Right lobe of liver (tissue), 6 donors: ENCODE results near the gene FCGBP. TPM values are rescaled to one million over a fixed set of nuclear protein-coding genes. Genes with fewer than 3 reads are reported as not detected.
"Not testable (repeated sequence)": the region's sequence is repeated elsewhere in the genome, so short reads cannot be mapped to it uniquely, and the experiment has no call there.

Source experiments
- ATAC-seq, 4 donors: fragments of 200-7000 bp; cut with Tn5 transposase; one replicate each; pipeline ENCODE4 v1.9.1; 2020; ENCODE audit warnings: mild to moderate bottlenecking in 4 of 4, moderate library complexity in 4 of 4
- DNase-seq, 3 donors: peaks; one replicate each; pipeline ENCODE4 v3.0.0-alpha.2; 2020
- H3K27ac ChIP-seq, 3 donors: fragments of 200-600 bp; one replicate each; pipeline ENCODE4 v1.8.0; 2022
- H3K27me3 ChIP-seq, 2 donors: fragments of 200-600 bp; one replicate each; pipeline ENCODE4 v1.8.0; 2022
- H3K36me3 ChIP-seq, 4 donors: fragments of 200-600 bp; sonication (generic) in 1 of 4; one replicate each; pipeline versions ENCODE4 v1.5.1 to v1.8.0; 2017 to 2022; ENCODE audit warnings: control low read depth in 1 of 4
- H3K4me1 ChIP-seq, 4 donors: fragments of 200-600 bp; sonication (generic) in 1 of 4; one replicate each; pipeline versions ENCODE4 v1.5.1 to v1.8.0; 2017 to 2022; ENCODE audit warnings: control low read depth in 1 of 4
- H3K4me3 ChIP-seq, 3 donors: fragments of 200-600 bp; one replicate each; pipeline ENCODE4 v1.8.0; 2022
- H3K9me3 ChIP-seq, 4 donors: fragments of 200-600 bp; sonication (generic) in 1 of 4; one replicate each; pipeline versions ENCODE4 v1.5.1 to v1.8.0; 2017 to 2022; ENCODE audit warnings: control low read depth in 1 of 4
- POLR2A ChIP-seq: fragments of 450-650 bp; IDR thresholded peaks from one replicate; pipeline ENCODE4 v1.6.1; 2017; ENCODE audit warnings: antibody characterized with exemption, mild to moderate bottlenecking
- WGBS: methylation state at CpG from one replicate; pipeline ENCODE4 v1.1.6; 2018; ENCODE audit warnings: low coverage, low lambda C conversion rate; ENCODE audit not compliant: insufficient coverage; ENCODE audit errors: missing lambda C conversion rate; 5-methylcytosine and 5-hydroxymethylcytosine counted together
- intact Hi-C, 2 donors: fragments of 100-400 bp; cut with DNase I; formaldehyde crosslinking; loops; one replicate each; pipeline versions ENCODE4 v1.11.2 to v1.14.1; 2022
- total RNA-seq, 6 experiments: library from RNA; depleted of rRNA in 2 of 6; stranded (reverse); fragments of >200 nt in 2 of 6; fragmentation: NEBNext Ultra II Directional in 3 of 6; extraction: Animal tissue kit (Norgen Biotek cat#: 25700) in 3 of 6; gene quantifications; one replicate each; pipeline versions ENCODE4 v1.1.0 to v1.2.4, GENCODE V29; 2016 to 2023
- TF ChIP-seq, protein P1 (sequence below), 4 donors: fragments of 200-600 bp in 3 of 4; fragments of 450-650 bp in 1 of 4; IDR thresholded peaks; one replicate each; pipeline versions ENCODE4 v1.5.1 to v1.8.0; 2016 to 2022; ENCODE audit warnings: antibody characterized with exemption in 4 of 4, mild to moderate bottlenecking in 2 of 4
- donor health status: DM: no; HTN: yes; CAD: no.
- donor health status: DM: no; HTN: no; CAD: no.
- donor health status: DM: no; HTN: no; CAD: no.
- donor health status: DM: no; HTN: yes; CAD: no.
- donor health status: DM: no; HTN: yes; CAD: no.

Gene FCGBP
- total RNA-seq, 6 experiments from 2014 or later: 3.8 to 31.6 (median 3.9) TPM

DNA sequence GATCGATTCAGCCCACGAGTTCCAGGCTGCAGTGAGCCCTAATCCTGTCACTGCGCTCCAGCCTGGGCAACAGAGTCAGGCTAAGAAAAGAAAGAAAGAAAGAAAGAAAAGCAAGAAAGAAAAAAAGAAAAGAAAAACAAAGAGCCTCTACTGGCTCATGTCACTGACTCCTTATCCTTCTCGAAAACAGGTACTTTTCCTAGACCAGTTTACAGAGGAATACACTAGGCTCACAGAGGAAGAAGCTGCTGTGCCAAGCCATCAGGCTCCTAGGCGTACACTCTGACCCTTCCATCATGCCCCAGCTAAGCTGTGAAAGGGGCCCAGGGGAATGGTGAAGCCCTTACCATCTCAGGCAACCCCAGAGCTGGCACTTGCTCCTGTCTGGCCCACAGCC lies 41.9 kb downstream of the FCGBP start:
- H3K4me1 ChIP-seq, ATAC-seq, H3K9me3 ChIP-seq, H3K27ac ChIP-seq, H3K4me3 ChIP-seq, H3K27me3 ChIP-seq, intact Hi-C loops, H3K36me3 ChIP-seq: not testable (repeated sequence)
- peak in 1 of 3 donors; percentile 9 for DNase-seq
- 60% methylated on average over 5 of the region's 5 CpGs for WGBS

DNA sequence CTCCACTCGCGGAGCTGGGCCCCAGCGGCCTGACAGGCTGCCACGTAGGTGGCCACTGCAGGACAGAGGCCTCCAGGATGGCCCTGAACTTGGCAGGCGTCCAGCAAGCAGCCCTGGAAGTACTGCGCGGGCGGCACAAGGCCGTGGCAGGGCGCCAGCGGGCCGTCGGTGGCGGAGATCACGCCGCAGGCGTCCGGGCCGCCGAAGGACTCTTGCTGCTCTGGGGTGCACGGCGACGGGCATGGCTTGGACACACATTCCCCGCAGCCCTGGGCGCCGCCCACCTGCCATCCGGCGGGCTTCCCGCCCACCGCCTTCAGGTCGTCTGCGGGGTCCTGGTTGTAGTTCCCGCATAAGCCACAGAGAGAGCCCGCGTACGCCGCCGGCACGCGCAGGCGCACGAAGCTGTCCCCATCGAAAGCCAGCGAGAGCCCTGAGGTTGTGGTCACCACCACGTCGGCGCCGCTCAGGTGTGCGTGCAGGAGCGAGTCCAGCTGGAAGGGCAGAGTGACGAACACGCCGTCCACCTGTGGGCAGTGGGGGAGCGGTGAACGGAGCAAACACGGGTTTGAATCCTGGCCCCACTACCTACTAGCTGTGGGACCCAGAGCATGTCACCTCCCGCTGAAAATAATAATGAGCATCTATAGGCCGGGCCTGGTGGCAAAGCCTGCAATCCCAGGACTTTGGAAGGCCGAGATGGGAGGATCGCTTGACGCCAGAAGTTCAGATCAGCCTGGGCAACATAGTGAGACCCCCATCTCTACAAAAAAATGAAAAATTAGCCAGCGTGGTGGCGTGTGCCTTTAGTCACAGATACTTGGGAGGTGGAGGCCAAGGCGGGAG lies 42.6 kb downstream of the FCGBP start:
- H3K9me3 ChIP-seq, H3K36me3 ChIP-seq, H3K4me1 ChIP-seq, intact Hi-C loops, H3K4me3 ChIP-seq, H3K27ac ChIP-seq, H3K27me3 ChIP-seq: not testable (repeated sequence)
- ATAC-seq (peak; percentile 28 to 42 (median 34)), DNase-seq (peak in 2 of 3 donors; percentile 42 to 51)
- 72% methylated on average over 33 of the region's 64 CpGs for WGBS

DNA sequence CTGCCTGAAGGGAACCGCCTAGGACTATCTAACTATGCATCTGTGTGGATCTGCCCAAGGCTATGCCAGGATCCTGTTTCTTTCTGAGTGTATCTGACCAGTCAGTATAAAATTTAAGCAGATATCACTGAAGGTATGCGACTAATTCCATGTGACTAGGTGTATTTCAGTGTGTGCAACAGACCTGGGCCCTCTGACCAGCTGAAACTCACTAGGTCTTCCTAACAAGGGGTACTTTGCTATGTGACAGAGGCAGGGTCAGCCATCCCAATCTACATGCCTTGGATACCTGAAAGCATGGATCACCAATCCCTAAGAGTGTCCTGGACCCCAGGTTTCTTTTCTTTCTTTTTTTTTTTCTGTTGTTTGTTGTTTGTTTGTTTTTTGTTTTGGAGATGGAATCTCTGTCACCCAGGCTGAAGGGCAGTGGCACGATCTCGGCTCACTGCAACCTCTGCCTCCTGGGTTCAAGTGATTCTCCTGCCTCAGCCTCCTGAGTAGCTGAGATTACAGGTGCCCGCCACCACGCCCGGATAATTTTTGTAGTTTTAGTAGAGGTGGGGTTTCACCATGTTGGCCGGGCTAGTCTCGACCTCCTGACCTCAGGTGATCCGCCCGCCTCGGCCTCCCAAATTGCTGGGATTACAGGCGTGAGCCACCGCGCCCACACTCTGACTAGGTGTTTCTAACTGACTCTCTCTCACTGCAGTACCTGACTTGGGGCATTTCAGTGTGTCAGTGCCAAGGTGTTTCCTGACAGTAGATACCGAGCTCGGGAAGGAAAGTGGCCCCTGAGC lies 43.5 kb downstream of the FCGBP start:
- WGBS: 84% methylated on average over 17 of the region's 17 CpGs
- H3K36me3 ChIP-seq: no peaks in the 10 kb centered on the region
- ATAC-seq: no peak
- no peaks in the 10 kb centered on the region for H3K4me1 ChIP-seq
- no peaks in the 10 kb centered on the region for H3K27me3 ChIP-seq
- no peak overlapping the region for H3K27ac ChIP-seq
- intact Hi-C loops: no loop called here
- no peaks in the 10 kb centered on the region for H3K9me3 ChIP-seq
- TF ChIP-seq, protein P1, sequence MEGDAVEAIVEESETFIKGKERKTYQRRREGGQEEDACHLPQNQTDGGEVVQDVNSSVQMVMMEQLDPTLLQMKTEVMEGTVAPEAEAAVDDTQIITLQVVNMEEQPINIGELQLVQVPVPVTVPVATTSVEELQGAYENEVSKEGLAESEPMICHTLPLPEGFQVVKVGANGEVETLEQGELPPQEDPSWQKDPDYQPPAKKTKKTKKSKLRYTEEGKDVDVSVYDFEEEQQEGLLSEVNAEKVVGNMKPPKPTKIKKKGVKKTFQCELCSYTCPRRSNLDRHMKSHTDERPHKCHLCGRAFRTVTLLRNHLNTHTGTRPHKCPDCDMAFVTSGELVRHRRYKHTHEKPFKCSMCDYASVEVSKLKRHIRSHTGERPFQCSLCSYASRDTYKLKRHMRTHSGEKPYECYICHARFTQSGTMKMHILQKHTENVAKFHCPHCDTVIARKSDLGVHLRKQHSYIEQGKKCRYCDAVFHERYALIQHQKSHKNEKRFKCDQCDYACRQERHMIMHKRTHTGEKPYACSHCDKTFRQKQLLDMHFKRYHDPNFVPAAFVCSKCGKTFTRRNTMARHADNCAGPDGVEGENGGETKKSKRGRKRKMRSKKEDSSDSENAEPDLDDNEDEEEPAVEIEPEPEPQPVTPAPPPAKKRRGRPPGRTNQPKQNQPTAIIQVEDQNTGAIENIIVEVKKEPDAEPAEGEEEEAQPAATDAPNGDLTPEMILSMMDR (IDR thresholded peaks at IDR 0.05): no peak
- TF ChIP-seq POLR2A: no peak
- peak in 1 of 3 donors; percentile 42 for DNase-seq
- no peak overlapping the region for H3K4me3 ChIP-seq

DNA sequence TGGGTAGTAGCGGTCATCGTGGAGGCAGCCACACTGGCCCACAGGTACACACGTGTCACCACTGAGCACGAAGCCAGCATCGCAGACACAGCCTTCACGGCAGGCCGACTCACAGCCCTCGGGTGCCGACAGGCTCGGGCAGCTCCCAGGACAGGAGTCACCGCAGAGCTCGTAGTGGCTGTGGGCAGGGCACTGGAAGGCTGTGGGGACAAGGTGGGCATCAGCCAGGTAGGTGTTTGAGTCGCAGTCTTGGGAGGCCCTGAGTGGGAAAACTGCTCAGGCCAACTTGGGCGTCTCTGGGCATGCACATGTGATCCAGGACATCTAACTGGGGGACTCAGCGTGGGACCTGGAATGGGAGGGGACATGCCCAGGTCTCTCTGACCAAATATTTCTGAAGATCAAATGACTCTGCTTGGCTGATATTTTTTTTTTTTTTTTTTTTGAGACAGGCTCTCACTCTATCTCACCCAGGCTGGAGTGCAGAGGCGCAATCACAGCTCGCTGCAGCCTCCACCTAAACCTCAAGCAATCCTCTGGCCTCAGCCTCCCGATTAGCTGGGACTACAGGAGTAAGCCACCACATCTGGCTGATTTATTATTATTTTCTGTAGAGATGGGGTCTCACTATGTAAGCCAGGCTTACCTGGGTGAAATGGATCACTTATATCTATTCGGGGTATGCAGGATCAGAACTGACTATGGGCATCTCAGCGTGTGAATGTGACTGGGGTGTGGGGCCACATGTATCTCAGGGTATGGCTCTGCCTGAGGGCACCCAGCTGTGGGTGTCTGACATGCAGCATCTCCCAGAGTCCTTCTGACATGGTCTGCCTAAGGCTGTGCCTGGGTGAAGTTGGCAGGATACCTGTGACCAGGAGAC lies 44.3 kb downstream of the FCGBP start:
- H3K4me3 ChIP-seq, H3K27ac ChIP-seq, H3K9me3 ChIP-seq, ATAC-seq, H3K4me1 ChIP-seq, H3K36me3 ChIP-seq, H3K27me3 ChIP-seq, intact Hi-C loops: not testable (repeated sequence)
- 98% methylated on average over 6 of the region's 20 CpGs for WGBS
- DNase-seq: peak in 1 of 3 donors; percentile 45

DNA sequence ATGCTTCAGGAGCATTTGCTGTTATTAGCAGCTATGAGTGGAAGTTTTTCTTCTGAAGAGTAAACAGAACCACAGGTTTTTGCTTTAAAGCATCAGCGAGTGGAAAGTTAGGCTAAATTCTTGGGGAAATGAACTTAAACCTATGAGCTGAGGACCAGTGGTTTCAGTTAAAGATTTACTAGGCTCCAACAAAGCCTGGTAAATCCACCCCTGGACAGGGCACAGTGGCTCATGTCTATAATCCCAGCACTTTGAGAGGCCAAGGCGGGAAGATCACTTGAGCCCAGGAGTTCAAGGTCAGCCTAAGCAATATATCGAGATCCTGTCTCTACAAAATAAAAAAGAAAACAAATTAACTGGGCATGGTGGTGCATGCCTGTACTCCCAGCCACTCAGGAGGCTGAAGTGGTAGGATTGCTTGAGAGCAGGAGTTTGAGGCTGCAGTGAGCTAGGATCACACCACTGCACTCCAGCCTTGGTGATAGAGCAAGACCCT lies 46.9 kb downstream of the FCGBP start:
- intact Hi-C loops, H3K27ac ChIP-seq, H3K36me3 ChIP-seq, DNase-seq, H3K9me3 ChIP-seq, H3K4me3 ChIP-seq, H3K27me3 ChIP-seq, H3K4me1 ChIP-seq: not testable (repeated sequence)
- WGBS: 11% methylated on average over 2 of the region's 3 CpGs
- peak; percentile 23 to 77 (median 62) for ATAC-seq

DNA sequence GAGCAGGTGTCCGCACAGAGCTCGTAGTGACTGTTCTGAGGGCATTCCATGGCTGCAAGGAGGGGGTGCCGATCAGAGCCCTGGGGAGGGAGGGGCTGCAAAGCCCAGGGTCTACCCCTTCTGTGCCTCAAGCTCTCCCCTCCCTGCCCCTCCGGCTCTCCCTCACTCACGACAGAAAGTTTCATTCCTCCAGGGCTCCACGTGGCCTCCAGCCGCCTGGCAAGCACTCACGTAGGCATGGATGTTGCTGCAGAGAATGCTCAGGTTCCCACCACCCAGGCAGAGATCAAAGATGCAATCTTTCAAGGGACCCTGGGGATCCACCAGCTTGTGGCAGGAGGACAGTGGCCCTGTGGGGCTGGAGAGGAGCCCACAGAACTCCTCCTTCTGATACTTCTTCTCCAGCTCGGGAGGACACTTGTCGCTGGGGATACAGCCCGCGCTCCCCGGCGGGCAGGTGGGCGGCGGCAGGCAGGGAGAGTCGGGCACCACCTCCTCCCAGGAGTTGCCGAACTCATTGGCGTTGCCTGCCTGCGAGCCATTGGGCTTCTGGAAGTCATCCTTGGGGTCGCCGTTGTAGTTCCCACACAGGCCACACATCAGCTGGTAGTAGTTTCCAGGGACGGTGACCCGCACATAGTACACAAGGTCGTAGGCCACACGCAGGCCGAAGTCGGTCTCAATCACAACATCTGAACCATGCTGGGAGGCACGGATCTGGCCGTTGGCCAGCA lies 48.4 kb downstream of the FCGBP start:
- intact Hi-C loops, H3K9me3 ChIP-seq, H3K36me3 ChIP-seq, DNase-seq, ATAC-seq, H3K4me1 ChIP-seq, H3K27me3 ChIP-seq, H3K27ac ChIP-seq, H3K4me3 ChIP-seq: not testable (repeated sequence)
- WGBS: 100% methylated on average over 2 of the region's 30 CpGs

DNA sequence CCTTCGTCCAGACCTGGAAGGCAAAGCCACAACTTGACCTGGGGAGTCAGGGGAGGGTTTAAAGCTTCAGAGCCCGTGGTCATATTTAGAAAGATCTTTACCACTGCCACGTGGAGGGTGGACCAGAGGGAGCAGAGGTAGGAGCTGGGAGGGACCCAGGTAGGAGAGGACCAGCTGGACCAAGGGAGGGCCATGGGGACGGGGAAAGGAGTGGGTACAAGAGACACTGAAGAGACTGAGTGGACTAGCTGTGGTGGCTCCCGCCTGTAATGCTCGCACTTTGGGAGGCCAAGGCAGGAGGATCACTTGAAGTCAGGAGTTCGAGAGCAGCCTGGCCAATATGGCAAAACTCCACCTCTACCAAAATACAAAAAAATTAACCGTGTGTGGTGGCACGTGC lies 49.7 kb downstream of the FCGBP start:
- H3K9me3 ChIP-seq, H3K27ac ChIP-seq, H3K4me3 ChIP-seq, H3K4me1 ChIP-seq, H3K27me3 ChIP-seq, DNase-seq, H3K36me3 ChIP-seq, ATAC-seq, intact Hi-C loops: not testable (repeated sequence)
- 87% methylated on average over 4 of the region's 9 CpGs for WGBS
